GM21381 (cell line): ENCODE data around the gene ELFN1.
"Not testable (repeated sequence)": the region's sequence is repeated elsewhere in the genome, so short reads cannot be mapped to it uniquely, and the experiment has no call there.

ENCODE experiments used
- ATAC-seq: cut with Tn5 transposase; IDR thresholded peaks from one replicate; pipeline ENCODE4 v1.9.1; 2021; ENCODE audit warnings: mild to moderate bottlenecking, moderate library complexity; ENCODE audit not compliant: unreplicated experiment

The ELFN1 gene

GRCh38 chr7:1706721-1707613, 36.9 kb downstream of the ELFN1 start:
- no peak for ATAC-seq

GRCh38 chr7:1707756-1708595, 37.9 kb downstream of the ELFN1 start:
- no peak for ATAC-seq

- ATAC-seq: no peak
Measured at GRCh38 chr7:1708596-1709251, 38.6 kb downstream of the ELFN1 start.

GRCh38 chr7:1709281-1709680, 39.2 kb downstream of the ELFN1 start:
- ATAC-seq: no peak

- ATAC-seq: no peak
Measured at GRCh38 chr7:1709900-1710299, 39.8 kb downstream of the ELFN1 start.

GRCh38 chr7:1710936-1711335, 40.9 kb downstream of the ELFN1 start:
- no peak for ATAC-seq

- no peak for ATAC-seq
Measured at GRCh38 chr7:1712907-1713501, 42.9 kb downstream of the ELFN1 start.

- ATAC-seq: no peak
Measured at GRCh38 chr7:1713502-1714484, 43.7 kb downstream of the ELFN1 start.

GRCh38 chr7:1714583-1715330, 44.7 kb downstream of the ELFN1 start:
- no peak for ATAC-seq

- no peak for ATAC-seq
Measured at GRCh38 chr7:1715331-1715625, 45.2 kb downstream of the ELFN1 start.

- ATAC-seq: no peak
Measured at GRCh38 chr7:1715671-1716074, 45.6 kb downstream of the ELFN1 start.

- ATAC-seq: no peak
Measured at GRCh38 chr7:1716263-1717094, 46.4 kb downstream of the ELFN1 start.

- ATAC-seq: no peak
Measured at GRCh38 chr7:1717095-1717483, 47.0 kb downstream of the ELFN1 start.

- ATAC-seq: no peak
Measured at GRCh38 chr7:1717903-1718676, 48.0 kb downstream of the ELFN1 start.

GRCh38 chr7:1718850-1719249, 48.8 kb downstream of the ELFN1 start:
- not testable (repeated sequence) for ATAC-seq

- not testable (repeated sequence) for ATAC-seq
Measured at GRCh38 chr7:1719256-1719655, 49.2 kb downstream of the ELFN1 start.

GRCh38 chr7:1719913-1720312, 49.8 kb downstream of the ELFN1 start:
- no peak for ATAC-seq

GRCh38 chr7:1720326-1720725, 50.2 kb downstream of the ELFN1 start:
- no peak for ATAC-seq
